A549 treated with CpdA at 1 μM for 4 hours (cell line): ENCODE measurements around the gene SPTB. TPM values are rescaled to one million over a fixed set of nuclear protein-coding genes. Genes with fewer than 3 reads are reported as not detected.

Source experiments
- total RNA-seq: library from RNA; stranded (reverse); fragments of 200-300 nt; extraction: Qiagen RNA extraction; gene quantifications from 5 replicates; pipeline ENCODE4 v1.2.3, GENCODE V29; 2022; ENCODE audit warnings: low read depth

SPTB gene
- 0.75 to 1.1 TPM (median 0.98 TPM) in 5 replicates for total RNA-seq

GRCh38 chr14:64879635-64880220, at the start of gene SPTB:
Gene SPTB, minus strand, starts transcription at chr14:64879907. Its CDS starts 56,813 bp downstream, at chr14:64823094.

GRCh38 chr14:64914237-64915028, 34.7 kb upstream of the SPTB start, which contains the start of gene CHURC1:
Gene CHURC1, plus strand, starts transcription at chr14:64914455. Its CDS starts 41 bp downstream, at chr14:64914496.

DNA sequence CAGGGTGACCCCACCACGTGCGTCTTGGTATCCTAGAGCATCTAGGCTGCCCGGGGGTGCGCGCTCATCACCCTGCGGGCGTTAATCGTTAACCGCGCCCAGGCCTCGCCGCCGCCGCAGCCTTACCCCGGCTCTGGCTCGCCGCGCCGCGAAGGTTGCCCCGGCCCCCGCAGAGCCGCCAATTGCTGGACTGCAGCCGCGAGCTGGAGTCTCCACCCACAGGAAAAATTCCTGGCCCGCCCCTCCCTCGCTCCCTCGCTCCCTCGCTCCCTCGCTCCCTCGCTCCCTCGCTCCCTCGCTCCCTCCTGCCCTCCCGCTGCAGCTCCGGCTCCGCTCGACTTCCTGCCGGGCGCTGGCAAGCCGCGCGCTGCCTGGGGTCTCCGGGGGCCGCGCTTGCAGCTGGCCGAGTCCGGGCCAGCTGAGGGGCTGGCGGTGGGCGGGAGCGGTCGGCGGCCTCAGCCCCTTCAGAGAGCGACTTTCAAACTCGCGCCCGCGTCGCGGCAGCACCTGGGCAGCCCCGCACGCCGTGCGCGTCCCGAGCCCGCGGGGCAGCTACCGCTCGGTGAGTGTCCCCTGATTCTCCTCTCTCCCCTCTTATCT, 175.5 kb downstream of the SPTB start, which contains the start of gene PLEKHG3:
TSS of gene PLEKHG3 (plus strand) at position 282 of the 600 bp plus-strand sequence. CDS start 23,208 bp downstream, outside the sequence.

Other genes starting within 250 kb of the SPTB start
- 34.5 to 53.1 TPM (median 47.4 TPM) in 5 replicates for gene PLEKHG3, start 175.5 kb downstream of the SPTB start, total RNA-seq
- 72.9 to 144 TPM (median 80.5 TPM) in 5 replicates for gene CHURC1, start 34.5 kb upstream of the SPTB start, total RNA-seq
- 163 to 301 TPM (median 208 TPM) in 5 replicates for gene GPX2, start 62.8 kb upstream of the SPTB start, total RNA-seq
- gene RAB15, start 92.4 kb upstream of the SPTB start, total RNA-seq: 16.2 to 19.1 TPM (median 17.7 TPM) in 5 replicates
- 23.2 to 25.8 TPM (median 24.4 TPM) in 5 replicates for gene FNTB, start 107.0 kb upstream of the SPTB start, total RNA-seq
- 57.9 to 70.2 TPM (median 63.0 TPM) in 5 replicates for gene MAX, start 222.6 kb upstream of the SPTB start, total RNA-seq